ENCODE data around the gene GINS1. TPM values are rescaled to one million over a fixed set of nuclear protein-coding genes. Genes with fewer than 3 reads are reported as not detected.

GINS1 gene
- total and polyA plus RNA-seq, 8 donors: 1.0 to 9.4 (median 2.8) TPM; not detected in 1

DNA sequence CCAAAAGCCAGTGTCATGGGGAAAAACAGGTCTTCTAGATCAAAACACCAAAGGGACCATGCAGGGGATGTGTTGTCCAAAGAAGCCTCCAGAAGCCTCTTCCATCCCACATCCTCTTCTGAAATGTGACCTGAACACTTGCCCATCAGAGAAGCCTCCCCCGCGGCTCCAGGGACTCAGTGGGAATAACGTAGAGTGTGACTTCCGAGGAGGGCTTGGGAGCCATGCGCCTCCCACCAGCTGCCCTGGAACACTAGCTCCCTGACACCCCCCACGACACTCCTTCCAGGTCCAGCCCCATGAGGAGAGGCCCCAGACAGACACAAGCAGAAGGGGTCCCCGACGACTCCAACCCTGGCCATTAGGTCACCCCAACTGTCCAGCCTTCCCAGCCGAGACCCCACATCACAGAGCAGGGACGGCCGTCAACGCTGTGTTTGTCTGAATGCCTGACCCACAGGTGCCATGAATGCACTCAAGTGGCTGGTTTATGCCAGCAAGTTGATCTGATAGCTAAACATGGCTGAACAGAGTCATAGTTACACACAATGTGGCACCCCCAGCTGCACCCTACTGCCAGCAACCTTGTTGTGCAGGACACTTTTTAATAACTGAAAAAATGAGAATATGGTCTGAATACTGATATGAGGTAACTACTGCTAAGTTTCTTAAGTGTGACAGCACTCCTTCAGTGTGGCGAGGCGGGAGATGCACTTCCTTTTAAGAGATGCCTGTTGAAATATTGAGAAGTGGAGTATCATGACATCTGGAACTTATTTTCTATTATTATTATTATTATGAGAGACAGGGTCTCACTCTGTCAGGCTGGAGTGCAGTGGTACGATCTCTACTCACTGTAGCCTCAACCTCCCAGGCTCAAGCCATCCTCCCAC lies 58.0 kb downstream of the GINS1 start:
- 88 to 94% (median 93%) methylated on average over 9 to 15 of the region's 15 CpGs for WGBS, 5 donors
- H3K27me3 ChIP-seq: no peaks in the 10 kb centered on the region
- peaks cover 15 to 95% (median 90%) of the 10 kb centered on the region in 4 donors for H3K36me3 ChIP-seq
- no peak overlapping the region for H3K27ac ChIP-seq
- intact Hi-C loops (cut with DNase I; ENCODE audit: low total_unique reads): no loop called here
- H3K4me3 ChIP-seq: no peak overlapping the region
- H3K9me3 ChIP-seq: no peaks in the 10 kb centered on the region
- no peak for DNase-seq
- TF ChIP-seq POLR2A (IDR thresholded peaks at IDR 0.05): no peak
- TF ChIP-seq POLR2AphosphoS5 (IDR thresholded peaks at IDR 0.05): no peak
- TF ChIP-seq, protein P1, sequence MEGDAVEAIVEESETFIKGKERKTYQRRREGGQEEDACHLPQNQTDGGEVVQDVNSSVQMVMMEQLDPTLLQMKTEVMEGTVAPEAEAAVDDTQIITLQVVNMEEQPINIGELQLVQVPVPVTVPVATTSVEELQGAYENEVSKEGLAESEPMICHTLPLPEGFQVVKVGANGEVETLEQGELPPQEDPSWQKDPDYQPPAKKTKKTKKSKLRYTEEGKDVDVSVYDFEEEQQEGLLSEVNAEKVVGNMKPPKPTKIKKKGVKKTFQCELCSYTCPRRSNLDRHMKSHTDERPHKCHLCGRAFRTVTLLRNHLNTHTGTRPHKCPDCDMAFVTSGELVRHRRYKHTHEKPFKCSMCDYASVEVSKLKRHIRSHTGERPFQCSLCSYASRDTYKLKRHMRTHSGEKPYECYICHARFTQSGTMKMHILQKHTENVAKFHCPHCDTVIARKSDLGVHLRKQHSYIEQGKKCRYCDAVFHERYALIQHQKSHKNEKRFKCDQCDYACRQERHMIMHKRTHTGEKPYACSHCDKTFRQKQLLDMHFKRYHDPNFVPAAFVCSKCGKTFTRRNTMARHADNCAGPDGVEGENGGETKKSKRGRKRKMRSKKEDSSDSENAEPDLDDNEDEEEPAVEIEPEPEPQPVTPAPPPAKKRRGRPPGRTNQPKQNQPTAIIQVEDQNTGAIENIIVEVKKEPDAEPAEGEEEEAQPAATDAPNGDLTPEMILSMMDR (IDR thresholded peaks at IDR 0.05): no peak
- TF ChIP-seq EP300 (IDR thresholded peaks at IDR 0.05): no peak
- no peaks in the 10 kb centered on the region for H3K4me1 ChIP-seq

DNA sequence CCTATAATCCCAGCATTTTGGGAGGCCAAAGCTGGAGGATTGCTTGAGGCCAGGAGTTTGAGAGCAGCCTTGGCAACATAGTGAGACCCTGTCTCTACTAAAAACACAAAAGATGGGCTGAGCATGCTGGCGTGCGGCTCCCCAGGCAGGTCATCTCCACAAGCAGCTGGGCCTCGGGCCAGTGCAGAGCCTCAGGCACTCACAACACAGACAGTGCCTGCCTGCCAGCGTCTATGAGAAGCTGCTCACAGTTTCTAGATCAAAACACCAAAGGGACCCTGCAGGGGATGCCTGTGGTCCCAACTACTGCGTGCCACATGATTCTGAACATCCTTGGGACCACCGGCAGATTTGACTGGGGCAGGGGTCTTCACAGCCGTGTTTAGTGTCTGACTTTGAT lies 59.4 kb downstream of the GINS1 start:
- Histone ChIP-seq H3K4me3 (no peak overlapping the region), H3K27ac (no peak overlapping the region), H3K9me3 (no peaks in the 10 kb centered on the region), H3K4me1 (no peaks in the 10 kb centered on the region), H3K36me3 (peaks cover 15 to 94% (median 84%) of the 10 kb centered on the region in 4 donors), H3K27me3 (no peaks in the 10 kb centered on the region)
- WGBS, 5 donors: 88 to 94% (median 91%) methylated on average over 4 to 7 of the region's 7 CpGs
- intact Hi-C loops (cut with DNase I; ENCODE audit: low total_unique reads): no loop called here
- TF ChIP-seq, protein P1 (IDR thresholded peaks at IDR 0.05): no peak
- no peak for TF ChIP-seq EP300 (IDR thresholded peaks at IDR 0.05)
- TF ChIP-seq POLR2AphosphoS5 (IDR thresholded peaks at IDR 0.05): no peak
- no peak for TF ChIP-seq POLR2A (IDR thresholded peaks at IDR 0.05)
- no peak for DNase-seq

DNA sequence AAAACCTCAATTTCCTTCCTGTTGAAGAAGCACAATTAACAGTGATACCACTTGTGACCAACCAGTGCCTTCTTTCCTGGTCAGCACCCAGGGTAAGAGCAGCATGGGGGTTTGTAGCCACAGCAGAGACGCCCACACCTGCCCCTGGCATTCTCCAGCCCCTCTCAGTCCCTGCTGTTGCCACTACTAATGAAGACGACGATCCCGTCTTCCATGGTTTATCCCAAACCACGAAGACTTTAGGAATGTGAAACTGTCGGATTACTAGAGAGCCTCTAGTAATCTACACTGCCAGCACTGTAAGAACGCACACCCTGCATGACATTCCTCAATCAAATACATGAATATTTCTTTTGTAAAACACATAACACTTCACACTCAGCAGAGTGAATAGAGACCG lies 60.0 kb downstream of the GINS1 start:
- no peaks in the 10 kb centered on the region for H3K4me1 ChIP-seq
- intact Hi-C loops (cut with DNase I; ENCODE audit: low total_unique reads): no loop called here
- H3K4me3 ChIP-seq: no peak overlapping the region
- TF ChIP-seq, protein P1 (IDR thresholded peaks at IDR 0.05): no peak
- TF ChIP-seq POLR2A (IDR thresholded peaks at IDR 0.05) (no peak), POLR2AphosphoS5 (IDR thresholded peaks at IDR 0.05) (no peak)
- 87 to 92% (median 90%) methylated on average over 8 of the region's 8 CpGs for WGBS, 5 donors
- no peaks in the 10 kb centered on the region for H3K27me3 ChIP-seq
- no peak for DNase-seq
- no peaks in the 10 kb centered on the region for H3K9me3 ChIP-seq
- peaks cover 15 to 90% (median 79%) of the 10 kb centered on the region in 4 donors for H3K36me3 ChIP-seq
- H3K27ac ChIP-seq: no peak overlapping the region

DNA sequence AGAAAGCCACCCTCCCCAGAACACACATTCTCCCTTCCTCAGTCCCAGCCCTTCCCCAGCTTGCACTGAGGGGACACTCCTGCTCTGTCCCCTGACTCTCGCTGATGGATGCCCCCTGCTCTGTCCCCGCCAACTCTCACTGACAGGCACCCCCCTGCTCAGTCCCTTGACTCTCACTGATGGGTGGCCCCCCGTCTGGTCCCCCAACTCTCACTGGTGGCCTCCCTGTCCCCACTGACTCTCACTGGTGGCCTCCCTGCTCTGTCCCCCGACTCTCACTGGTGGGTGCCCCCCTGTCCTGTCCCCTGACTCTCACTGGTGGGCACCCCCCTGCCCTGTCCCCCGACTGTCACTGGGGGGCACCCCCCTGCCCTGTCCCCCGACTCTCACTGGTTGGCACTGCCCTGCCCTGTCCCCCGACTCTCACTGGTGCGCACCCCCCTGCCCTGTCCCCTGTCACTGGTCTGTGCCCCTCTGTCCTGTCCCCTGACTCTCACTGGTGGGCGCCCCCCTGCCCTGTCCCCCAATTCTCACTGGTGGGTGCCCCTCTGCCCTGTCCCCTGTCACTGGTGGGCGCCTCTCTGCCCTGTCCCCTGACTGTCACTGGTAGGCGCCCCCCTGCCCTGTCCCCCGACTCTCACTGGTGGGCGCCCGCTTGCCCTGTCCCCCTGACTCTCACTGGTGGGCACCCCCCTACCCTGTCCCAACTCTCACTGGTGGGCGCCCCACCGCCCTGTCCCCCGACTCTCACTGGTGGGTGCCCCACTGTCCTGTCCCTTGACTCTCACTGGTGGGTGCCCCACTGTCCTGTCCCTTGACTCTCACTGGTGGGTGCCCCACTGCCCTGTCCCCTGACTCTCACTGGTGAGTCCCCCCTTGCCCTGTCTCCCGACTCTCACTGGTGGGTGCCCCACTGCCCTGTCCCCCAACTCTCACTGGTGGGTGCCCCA lies 60.9 kb downstream of the GINS1 start:
- Histone ChIP-seq H3K27me3 (no peaks in the 10 kb centered on the region), H3K4me3 (no peak overlapping the region), H3K36me3 (peaks cover 15 to 89% (median 73%) of the 10 kb centered on the region in 4 donors), H3K27ac (no peak overlapping the region), H3K4me1 (no peaks in the 10 kb centered on the region), H3K9me3 (no peaks in the 10 kb centered on the region)
- DNase-seq: no peak
- intact Hi-C loops (cut with DNase I; ENCODE audit: low total_unique reads): no loop called here
- WGBS, 5 donors: 89 to 98% (median 97%) methylated on average over 15 to 18 of the region's 18 CpGs
- TF ChIP-seq POLR2AphosphoS5 (IDR thresholded peaks at IDR 0.05): no peak
- no peak for TF ChIP-seq POLR2A (IDR thresholded peaks at IDR 0.05)
- TF ChIP-seq, protein P1 (IDR thresholded peaks at IDR 0.05): no peak
- no peak for TF ChIP-seq EP300 (IDR thresholded peaks at IDR 0.05)

Data from stomach (tissue), 9 donors.